IMR-90 (cell line): ENCODE measurements around the gene FOLR2. TPM values are rescaled to one million over a fixed set of nuclear protein-coding genes. Genes with fewer than 3 reads are reported as not detected.

Source experiments
- ATAC-seq: fragments of 200-7000 bp; cut with Tn5 transposase; 2 replicates; pipeline ENCODE4 v1.9.1; 2020; ENCODE audit warnings: low read depth, mild to moderate bottlenecking, moderate library complexity
- BruUV-seq: library from RNA; stranded (reverse); fragments of 400-500 nt; replicated peaks from 2 replicates; lab custom pipeline; 2021; lab: Mats Ljungman, UMichigan
- CTCF ChIA-PET: fragments of 300-600 bp; formaldehyde crosslinking; extraction: SDS; loops from one replicate; lab custom pipeline; 2021; ENCODE audit warnings: antibody characterized with exemption; lab: Yijun Ruan, JAX
- POLR2A ChIA-PET: fragments of 300-600 bp; sonication (Branson Sonifier 250); formaldehyde crosslinking; loops from one replicate; lab custom pipeline; 2022; ENCODE audit warnings: antibody characterized with exemption; ENCODE audit not compliant: unreplicated experiment; lab: Charles Lee
- DNase-seq: peaks from one replicate; pipeline ENCODE4 v3.0.0; 2013
- H2AFZ ChIP-seq: replicated peaks from 2 replicates; pipeline ENCODE3; 2013; ENCODE audit warnings: low read length, mild to moderate bottlenecking; ENCODE audit not compliant: poor library complexity
- H2AK5ac ChIP-seq: 2 replicates; pipeline ENCODE4 v1.6.1; 2013; ENCODE audit warnings: low read depth, low read length, inconsistent platforms
- H2AK9ac ChIP-seq: replicated peaks from 2 replicates; pipeline ENCODE3; 2013; ENCODE audit warnings: mild to moderate bottlenecking, low read depth, low read length, moderate library complexity; ENCODE audit not compliant: poor library complexity
- H2BK120ac ChIP-seq: 2 replicates; pipeline ENCODE4 v1.6.1; 2013; ENCODE audit warnings: low read depth, low read length, inconsistent platforms
- H2BK15ac ChIP-seq: 3 replicates; pipeline ENCODE4 v1.6.1; 2013; ENCODE audit warnings: low read depth, low read length, inconsistent platforms
- H2BK20ac ChIP-seq: 2 replicates; pipeline ENCODE4 v1.6.1; 2013; ENCODE audit warnings: low read depth, mild to moderate bottlenecking, inconsistent platforms, low read length, moderate library complexity
- H2BK5ac ChIP-seq: 2 replicates; pipeline ENCODE4 v1.6.1; 2013; ENCODE audit warnings: mild to moderate bottlenecking, low read depth, low read length, inconsistent platforms; ENCODE audit not compliant: poor library complexity, severe bottlenecking
- H3K14ac ChIP-seq: replicated peaks from 2 replicates; pipeline ENCODE4 v1.6.1; 2013; ENCODE audit warnings: low read depth, low read length, inconsistent platforms
- H3K18ac ChIP-seq: 2 replicates; pipeline ENCODE4 v1.6.1; 2013; ENCODE audit warnings: low read depth, low read length, control low read depth
- H3K23ac ChIP-seq: 2 replicates; pipeline ENCODE4 v1.6.1; 2013; ENCODE audit warnings: low read depth, low read length, inconsistent platforms
- H3K27ac ChIP-seq: 2 replicates; pipeline ENCODE4 v1.5.1; 2013; ENCODE audit warnings: mild to moderate bottlenecking, control low read depth, low read length; ENCODE audit not compliant: insufficient read depth
- H3K27me3 ChIP-seq: 2 replicates; pipeline ENCODE4 v1.6.1; 2013; ENCODE audit warnings: low read length; ENCODE audit not compliant: control insufficient read depth, insufficient read depth
- H3K36me3 ChIP-seq: 2 replicates; pipeline ENCODE4 v1.6.1; 2013; ENCODE audit warnings: low read length, mixed read lengths; ENCODE audit not compliant: control insufficient read depth, insufficient read depth
- H3K4ac ChIP-seq: 2 replicates; pipeline ENCODE4 v1.6.1; 2013; ENCODE audit warnings: low read depth, low read length, inconsistent platforms
- H3K4me1 ChIP-seq: 2 replicates; pipeline ENCODE4 v1.6.1; 2013; ENCODE audit warnings: low read length, mixed read lengths; ENCODE audit not compliant: control insufficient read depth, insufficient read depth
- H3K4me2 ChIP-seq: 2 replicates; pipeline ENCODE4 v1.6.1; 2013; ENCODE audit warnings: low read depth, mild to moderate bottlenecking, control low read depth, low read length, moderate library complexity
- H3K4me3 ChIP-seq: 2 replicates; pipeline ENCODE4 v1.5.1; 2013; ENCODE audit warnings: low read depth, mild to moderate bottlenecking, control low read depth, low read length, moderate library complexity; ENCODE audit not compliant: insufficient read depth
- H3K56ac ChIP-seq: 2 replicates; pipeline ENCODE4 v1.6.1; 2013; ENCODE audit warnings: low read length, inconsistent platforms; ENCODE audit not compliant: insufficient read depth; ENCODE audit errors: extremely low read depth
- H3K79me1 ChIP-seq, 2 experiments: 2 replicates each; pipeline ENCODE4 v1.6.1; 2013; ENCODE audit warnings: low read length in 2 of 2, inconsistent platforms in 1 of 2, low read depth in 1 of 2
- H3K9ac ChIP-seq: 2 replicates; pipeline ENCODE4 v1.6.1; 2013; ENCODE audit warnings: low read depth, low read length, control low read depth
- H3K9me1 ChIP-seq: 2 replicates; pipeline ENCODE4 v1.6.1; 2013; ENCODE audit warnings: low read length, inconsistent platforms; ENCODE audit not compliant: insufficient read depth
- H3K9me3 ChIP-seq: 2 replicates; pipeline ENCODE4 v1.6.1; 2013; ENCODE audit warnings: low read length; ENCODE audit not compliant: control insufficient read depth, insufficient read depth
- H4K20me1 ChIP-seq: 2 replicates; pipeline ENCODE4 v1.6.1; 2013; ENCODE audit warnings: low read length, inconsistent platforms; ENCODE audit not compliant: insufficient read depth
- H4K5ac ChIP-seq: 2 replicates; pipeline ENCODE4 v1.6.1; 2013; ENCODE audit warnings: mild to moderate bottlenecking, low read depth, low read length, control low read depth
- H4K8ac ChIP-seq, 2 experiments: 2 replicates each; pipeline ENCODE4 v1.6.1; 2013; ENCODE audit warnings: low read depth in 2 of 2, low read length in 2 of 2, control low read depth in 1 of 2, inconsistent platforms in 1 of 2
- H4K91ac ChIP-seq: 2 replicates; pipeline ENCODE4 v1.6.1; 2013; ENCODE audit warnings: low read depth, low read length, inconsistent platforms; ENCODE audit not compliant: insufficient read depth
- CTCF ChIP-seq: conservative IDR thresholded peaks from 2 replicates; pipeline ENCODE4 v1.5.1; 2012; ENCODE audit warnings: mild to moderate bottlenecking, low read depth, low read length, improper control_type of control experiment
- MXI1 ChIP-seq: IDR thresholded peaks from 2 replicates; pipeline ENCODE4 v1.6.1; 2012; ENCODE audit warnings: low read depth, mild to moderate bottlenecking, low read length, moderate library complexity, borderline replicate concordance
- RAD21 ChIP-seq: IDR thresholded peaks from 2 replicates; pipeline ENCODE4 v1.6.1; 2012; ENCODE audit warnings: low read length, improper control_type of control experiment
- WGBS, 2 experiments: methylation state at CpG; one replicate each; pipeline versions ENCODE4 v1.1.5 to v1.1.7; 2013; ENCODE audit warnings: missing lambda C conversion rate in 2 of 2; ENCODE audit not compliant: insufficient read length in 1 of 2; ENCODE audit errors: extremely low coverage in 2 of 2; 5-methylcytosine and 5-hydroxymethylcytosine counted together
- dilution Hi-C: fragments of 300-500 bp; cut with HindIII; formaldehyde crosslinking; loops from one replicate; pipeline ENCODE4 v1.14.3; 2018; ENCODE audit warnings: low sequenced_read_pairs; ENCODE audit not compliant: unreplicated experiment
- in situ Hi-C: fragments of 300-500 bp; cut with MboI; formaldehyde crosslinking; loops from 3 replicates; pipeline ENCODE4 v1.14.3; 2019; ENCODE audit warnings: low sequenced_read_pairs, inconsistent platforms, mixed read lengths
- intact Hi-C: fragments of 100-400 bp; cut with micrococcal nuclease; formaldehyde crosslinking; loops from 2 replicates; pipeline ENCODE4 v1.10.0; 2022
- polyA plus RNA-seq, 3 experiments: library from polyadenylated mRNA; depleted of rRNA; stranded (reverse); fragments of >200 nt; gene quantifications; 2 replicates each; pipeline ENCODE4 v1.2.3, GENCODE V29; 2012; ENCODE audit warnings: low replicate concordance in 1 of 3
- total RNA-seq: library from RNA; depleted of rRNA; stranded (reverse); fragments of >200 nt; gene quantifications from 2 replicates; pipeline ENCODE4 v1.2.3, GENCODE V29; 2012

The FOLR2 gene
- total and polyA plus RNA-seq, 2 of the 4 experiments (the other 2 are of a cell fraction) = not detected

- Histone ChIP-seq H3K4ac (no peak overlapping the region), H2BK15ac (no peak overlapping the region), H2AK9ac (no peak overlapping the region), H3K9me3 (peaks cover 3% of the 10 kb centered on the region; the same call in 1 of the 2 replicates), H3K4me3 (no peak overlapping the region), H2AFZ (no peak overlapping the region), H4K20me1 (no peaks in the 10 kb centered on the region), H3K4me1 (no peaks in the 10 kb centered on the region), H4K5ac (no peak overlapping the region), H2BK120ac (no peak overlapping the region), H3K79me1 (no peaks in the 10 kb centered on the region), H3K14ac (no peak overlapping the region), H3K18ac (no peak overlapping the region), H4K91ac (no peak overlapping the region), H3K56ac (no peak overlapping the region), H2AK5ac (no peak overlapping the region), H2BK20ac (no peak overlapping the region), H4K8ac (no peak overlapping the region), H3K9me1 (no peaks in the 10 kb centered on the region), H3K27ac (no peak overlapping the region), H3K4me2 (no peak overlapping the region), H3K36me3 (no peaks in the 10 kb centered on the region), H3K9ac (no peak overlapping the region), H3K23ac (no peak overlapping the region), H2BK5ac (no peak overlapping the region), H3K27me3 (peaks cover 14% of the 10 kb centered on the region; the same call in 1 of the 2 replicates)
- CTCF ChIA-PET = interaction anchor here (0.5 kb wide), 1 partner anchor 13 kb away, joined by 3 read pairs; no protein-coding TSS in a partner anchor
- in situ Hi-C loops = no loop called here
- WGBS, 2 experiments = no CpG with 5 or more reads among the region's 4 CpGs
- ATAC-seq (no peak), DNase-seq (no peak)
- intact Hi-C loops = no loop called here
- TF ChIP-seq MXI1 (no peak), CTCF (no peak), RAD21 (no peak)
- POLR2A ChIA-PET = no interaction called here
- dilution Hi-C loops = no loop called here
- no TSS peak for BruUV-seq
Measured at GRCh38 chr11:72209101-72209500, 7.5 kb upstream of the FOLR2 start.
